ENCODE measurements around the gene SFSWAP.

GRCh38 chr12:131803961-131804521 is 93.2 kb downstream of the SFSWAP start:
- TF ChIP-seq CTCF (IDR thresholded peaks at IDR 0.05; ENCODE audit: control extremely low read depth in 1 of 3, insufficient read depth in 1 of 3, low read depth in 1 of 3, low read length in 3 of 3) (no peak), TAF1 (IDR thresholded peaks at IDR 0.05; ENCODE audit: low read depth, low read length) (no peak), TCF12 (IDR thresholded peaks at IDR 0.05; ENCODE audit: low read depth, low read length) (no peak), POU5F1 (IDR thresholded peaks at IDR 0.05; ENCODE audit: low read depth, low read length) (no peak), USF2 (IDR thresholded peaks at IDR 0.05; ENCODE audit: low read length) (no peak), ZNF274 (IDR thresholded peaks at IDR 0.05; ENCODE audit: borderline replicate concordance, extremely low read depth, low read length) (no peak), BRCA1 (IDR thresholded peaks at IDR 0.05; ENCODE audit: low read depth, low read length) (no peak), SIN3A (conservative IDR thresholded peaks at IDR 0.05 in 1 of 2, IDR thresholded peaks at IDR 0.05 in 1 of 2; ENCODE audit: low read depth in 1 of 2, low read length in 2 of 2) (no peak)
